ENCODE results near the gene PNPLA1. TPM values are rescaled to one million over a fixed set of nuclear protein-coding genes. Genes with fewer than 3 reads are reported as not detected.

PNPLA1 gene
- total RNA-seq, 1 donor from 2014 or later = not detected

GRCh38 chr6:36246506-36247268, 23.2 kb upstream of the PNPLA1 start:
- no peak for DNase-seq (ENCODE audit: low read depth, low spot score)

- peak; percentile 40 for DNase-seq (ENCODE audit: low read depth, low spot score)
These were observed 22.2 kb upstream of the PNPLA1 start for GRCh38 chr6:36247693-36248092.

- peak; percentile 84 for DNase-seq (ENCODE audit: low read depth, low spot score)
These were observed 20.9 kb upstream of the PNPLA1 start for GRCh38 chr6:36248980-36249379.

- no peak for DNase-seq (ENCODE audit: low read depth, low spot score)
These were observed 20.3 kb upstream of the PNPLA1 start for GRCh38 chr6:36249536-36249935.

- no peak for DNase-seq (ENCODE audit: low read depth, low spot score)
These were observed 17.9 kb upstream of the PNPLA1 start for GRCh38 chr6:36252005-36252404.

- no peak for DNase-seq (ENCODE audit: low read depth, low spot score)
These were observed 6.4 kb upstream of the PNPLA1 start for GRCh38 chr6:36263390-36264000.

- no peak for DNase-seq (ENCODE audit: low read depth, low spot score)
These were observed 4.1 kb upstream of the PNPLA1 start for GRCh38 chr6:36265744-36266143.

GRCh38 chr6:36266913-36267644, 2.8 kb upstream of the PNPLA1 start:
- no peak for DNase-seq (ENCODE audit: low read depth, low spot score)

GRCh38 chr6:36267731-36268477, 2.0 kb upstream of the PNPLA1 start:
- no peak for DNase-seq (ENCODE audit: low read depth, low spot score)

GRCh38 chr6:36268478-36269275, 1.2 kb upstream of the PNPLA1 start:
- DNase-seq (ENCODE audit: low read depth, low spot score) = no peak

- no peak for DNase-seq (ENCODE audit: low read depth, low spot score)
These were observed 2.4 kb downstream of the PNPLA1 start for GRCh38 chr6:36272234-36272633.

GRCh38 chr6:36273067-36273466, 3.2 kb downstream of the PNPLA1 start:
- no peak for DNase-seq (ENCODE audit: low read depth, low spot score)

GRCh38 chr6:36273802-36274514, 4.1 kb downstream of the PNPLA1 start:
- DNase-seq (ENCODE audit: low read depth, low spot score) = no peak

GRCh38 chr6:36276581-36277536, 7.0 kb downstream of the PNPLA1 start:
- no peak for DNase-seq (ENCODE audit: low read depth, low spot score)

GRCh38 chr6:36277946-36278470, 8.1 kb downstream of the PNPLA1 start:
- no peak for DNase-seq (ENCODE audit: low read depth, low spot score)

- DNase-seq (ENCODE audit: low read depth, low spot score) = no peak
These were observed 10.6 kb downstream of the PNPLA1 start for GRCh38 chr6:36280467-36280866.

GRCh38 chr6:36280983-36281382, 11.1 kb downstream of the PNPLA1 start:
- no peak for DNase-seq (ENCODE audit: low read depth, low spot score)

GRCh38 chr6:36283608-36284007, 13.7 kb downstream of the PNPLA1 start:
- no peak for DNase-seq (ENCODE audit: low read depth, low spot score)

GRCh38 chr6:36284359-36284758, 14.5 kb downstream of the PNPLA1 start:
- no peak for DNase-seq (ENCODE audit: low read depth, low spot score)
